ENCODE results near the gene TLK2.

The TLK2 gene

GRCh38 chr17:62653002-62653825 lies 174.6 kb downstream of the TLK2 start:
- H3K4ac ChIP-seq (ENCODE audit: low read depth, low read length): peak overlapping the region; percentile 34
- no CpG with 5 or more reads among the region's 30 CpGs for WGBS (ENCODE audit: extremely low coverage, insufficient coverage, insufficient read length)
- H4K8ac ChIP-seq (ENCODE audit: low read depth, low read length): peak overlapping the region; percentile 61

GRCh38 chr17:62653826-62654761 lies 175.5 kb downstream of the TLK2 start:
- peak overlapping the region; percentile 27 for H2BK120ac ChIP-seq (ENCODE audit: insufficient read depth, low read length, poor library complexity)
- peak overlapping the region; percentile 9 for H3K18ac ChIP-seq (ENCODE audit: low read length)
- no peak overlapping the region for H3K4ac ChIP-seq (ENCODE audit: low read depth, low read length)
- peak overlapping the region; percentile 20 for H2BK5ac ChIP-seq (ENCODE audit: low read depth, low read length, poor library complexity)
- H3K36me3 ChIP-seq (ENCODE audit: control insufficient read depth in 1 of 2, insufficient read depth in 2 of 2, low read length in 2 of 2): peaks cover 2 to 13% of the 10 kb centered on the region in 2 experiments
- no peak overlapping the region for H4K12ac ChIP-seq (ENCODE audit: low read depth, low read length)
- H3K27me3 ChIP-seq (ENCODE audit: insufficient read depth, low read length): no peaks in the 10 kb centered on the region
- no peak overlapping the region for H3K23ac ChIP-seq (ENCODE audit: low read length)
- H4K8ac ChIP-seq (ENCODE audit: low read depth, low read length): peak overlapping the region; percentile 44
- H2AFZ ChIP-seq (ENCODE audit: insufficient read depth, low read length, poor library complexity): no peak overlapping the region
- no peak overlapping the region for H3K9ac ChIP-seq (ENCODE audit: low read length)
- H3K4me1 ChIP-seq (ENCODE audit: control insufficient read depth in 1 of 2, insufficient read depth in 2 of 2, low read length in 2 of 2): peaks cover 29 to 34% of the 10 kb centered on the region in 2 experiments
- no peaks in the 10 kb centered on the region for H3K9me3 ChIP-seq (ENCODE audit: insufficient read depth, low read depth, low read length)
- peaks cover 15% of the 10 kb centered on the region for H3K79me1 ChIP-seq (ENCODE audit: low read length)
- H3K4me3 ChIP-seq (ENCODE audit: low read depth, low read length): no peak overlapping the region
- no CpG with 5 or more reads among the region's 19 CpGs for WGBS (ENCODE audit: extremely low coverage, insufficient coverage, insufficient read length)
- peak; percentile 7 to 64 for DNase-seq
- peak overlapping the region; percentile 80 for H3K4me2 ChIP-seq (ENCODE audit: low read length)
- H3K27ac ChIP-seq (ENCODE audit: low read depth, low read length): peak overlapping the region; percentile 75
- no peak overlapping the region for H2AK5ac ChIP-seq (ENCODE audit: low read length)
- H2BK12ac ChIP-seq (ENCODE audit: low read length): no peak overlapping the region
- H4K91ac ChIP-seq (ENCODE audit: low read depth, low read length): peak overlapping the region; percentile 23
- H3K14ac ChIP-seq (ENCODE audit: low read length): peak overlapping the region; percentile 8
- peaks cover 3% of the 10 kb centered on the region for H3K79me2 ChIP-seq (ENCODE audit: control insufficient read depth, insufficient read depth, low read length, poor library complexity)

More at GRCh38 chr17:62653002-62653825, 174.6 kb downstream of the TLK2 start:
- DNase-seq: peak; percentile 40 to 48
- Histone ChIP-seq H3K36me3 (ENCODE audit: control insufficient read depth in 1 of 2, insufficient read depth in 2 of 2, low read length in 2 of 2) (peaks cover 4 to 11% of the 10 kb centered on the region in 2 experiments), H4K91ac (ENCODE audit: low read depth, low read length) (peak overlapping the region; percentile 85), H4K12ac (ENCODE audit: low read depth, low read length) (peak overlapping the region; percentile 39), H3K14ac (ENCODE audit: low read length) (peak overlapping the region; percentile 45), H2AFZ (ENCODE audit: insufficient read depth, low read length, poor library complexity) (peak overlapping the region; percentile 15), H2BK5ac (ENCODE audit: low read depth, low read length, poor library complexity) (peak overlapping the region; percentile 42), H3K4me3 (ENCODE audit: low read depth, low read length) (peak overlapping the region; percentile 41), H2AK5ac (ENCODE audit: low read length) (no peak overlapping the region), H2BK12ac (ENCODE audit: low read length) (peak overlapping the region; percentile 67), H3K27me3 (ENCODE audit: insufficient read depth, low read length) (no peaks in the 10 kb centered on the region), H3K9ac (ENCODE audit: low read length) (peak overlapping the region; percentile 21), H3K23ac (ENCODE audit: low read length) (no peak overlapping the region), H3K9me3 (ENCODE audit: insufficient read depth, low read depth, low read length) (no peaks in the 10 kb centered on the region), H3K27ac (ENCODE audit: low read depth, low read length) (peak overlapping the region; percentile 75), H3K4me2 (ENCODE audit: low read length) (peak overlapping the region; percentile 80), H3K79me1 (ENCODE audit: low read length) (peaks cover 15% of the 10 kb centered on the region), H3K18ac (ENCODE audit: low read length) (peak overlapping the region; percentile 72), H3K4me1 (ENCODE audit: control insufficient read depth in 1 of 2, insufficient read depth in 2 of 2, low read length in 2 of 2) (peaks cover 29 to 34% of the 10 kb centered on the region in 2 experiments), H3K79me2 (ENCODE audit: control insufficient read depth, insufficient read depth, low read length, poor library complexity) (peaks cover 3% of the 10 kb centered on the region), H2BK120ac (ENCODE audit: insufficient read depth, low read length, poor library complexity) (peak overlapping the region; percentile 67)

- peaks cover 29 to 34% of the 10 kb centered on the region in 2 experiments for H3K4me1 ChIP-seq (ENCODE audit: control insufficient read depth in 1 of 2, insufficient read depth in 2 of 2, low read length in 2 of 2)
- H3K36me3 ChIP-seq (ENCODE audit: control insufficient read depth in 1 of 2, insufficient read depth in 2 of 2, low read length in 2 of 2): peaks cover 2 to 13% of the 10 kb centered on the region in 2 experiments
- H3K4ac ChIP-seq (ENCODE audit: low read depth, low read length): no peak overlapping the region
- H3K9me3 ChIP-seq (ENCODE audit: insufficient read depth, low read depth, low read length): no peaks in the 10 kb centered on the region
- no peaks in the 10 kb centered on the region for H3K27me3 ChIP-seq (ENCODE audit: insufficient read depth, low read length)
- H2BK120ac ChIP-seq (ENCODE audit: insufficient read depth, low read length, poor library complexity): no peak overlapping the region
- no peak overlapping the region for H2BK12ac ChIP-seq (ENCODE audit: low read length)
- WGBS (ENCODE audit: extremely low coverage, insufficient coverage, insufficient read length): no CpG with 5 or more reads among the region's 6 CpGs
- DNase-seq: peak in 1 of 2 donors; percentile 9
- H3K23ac ChIP-seq (ENCODE audit: low read length): no peak overlapping the region
- H3K4me2 ChIP-seq (ENCODE audit: low read length): no peak overlapping the region
- no peak overlapping the region for H2AFZ ChIP-seq (ENCODE audit: insufficient read depth, low read length, poor library complexity)
- no peak overlapping the region for H2AK5ac ChIP-seq (ENCODE audit: low read length)
- H4K91ac ChIP-seq (ENCODE audit: low read depth, low read length): no peak overlapping the region
- no peak overlapping the region for H3K18ac ChIP-seq (ENCODE audit: low read length)
- no peak overlapping the region for H2BK5ac ChIP-seq (ENCODE audit: low read depth, low read length, poor library complexity)
- H3K9ac ChIP-seq (ENCODE audit: low read length): no peak overlapping the region
- H3K14ac ChIP-seq (ENCODE audit: low read length): no peak overlapping the region
- H4K8ac ChIP-seq (ENCODE audit: low read depth, low read length): no peak overlapping the region
- no peak overlapping the region for H3K27ac ChIP-seq (ENCODE audit: low read depth, low read length)
- no peak overlapping the region for H4K12ac ChIP-seq (ENCODE audit: low read depth, low read length)
- peaks cover 3% of the 10 kb centered on the region for H3K79me2 ChIP-seq (ENCODE audit: control insufficient read depth, insufficient read depth, low read length, poor library complexity)
- no peak overlapping the region for H3K4me3 ChIP-seq (ENCODE audit: low read depth, low read length)
- peaks cover 15% of the 10 kb centered on the region for H3K79me1 ChIP-seq (ENCODE audit: low read length)
Measured at GRCh38 chr17:62655656-62656055, 177.0 kb downstream of the TLK2 start.

GRCh38 chr17:62656446-62656845 lies 177.8 kb downstream of the TLK2 start:
- Histone ChIP-seq H3K23ac (ENCODE audit: low read length) (no peak overlapping the region), H3K4me3 (ENCODE audit: low read depth, low read length) (no peak overlapping the region), H4K8ac (ENCODE audit: low read depth, low read length) (no peak overlapping the region), H3K27me3 (ENCODE audit: insufficient read depth, low read length) (no peaks in the 10 kb centered on the region), H2BK12ac (ENCODE audit: low read length) (no peak overlapping the region), H3K18ac (ENCODE audit: low read length) (no peak overlapping the region), H2AFZ (ENCODE audit: insufficient read depth, low read length, poor library complexity) (no peak overlapping the region), H3K4ac (ENCODE audit: low read depth, low read length) (no peak overlapping the region), H4K91ac (ENCODE audit: low read depth, low read length) (no peak overlapping the region), H3K79me1 (ENCODE audit: low read length) (peaks cover 15% of the 10 kb centered on the region), H3K79me2 (ENCODE audit: control insufficient read depth, insufficient read depth, low read length, poor library complexity) (peaks cover 3% of the 10 kb centered on the region), H2AK5ac (ENCODE audit: low read length) (no peak overlapping the region), H2BK120ac (ENCODE audit: insufficient read depth, low read length, poor library complexity) (no peak overlapping the region), H3K14ac (ENCODE audit: low read length) (no peak overlapping the region), H3K36me3 (ENCODE audit: control insufficient read depth in 1 of 2, insufficient read depth in 2 of 2, low read length in 2 of 2) (peaks cover 2 to 13% of the 10 kb centered on the region in 2 experiments), H3K4me1 (ENCODE audit: control insufficient read depth in 1 of 2, insufficient read depth in 2 of 2, low read length in 2 of 2) (peaks cover 29 to 34% of the 10 kb centered on the region in 2 experiments), H4K12ac (ENCODE audit: low read depth, low read length) (no peak overlapping the region), H2BK5ac (ENCODE audit: low read depth, low read length, poor library complexity) (no peak overlapping the region), H3K9me3 (ENCODE audit: insufficient read depth, low read depth, low read length) (no peaks in the 10 kb centered on the region), H3K27ac (ENCODE audit: low read depth, low read length) (no peak overlapping the region), H3K4me2 (ENCODE audit: low read length) (no peak overlapping the region), H3K9ac (ENCODE audit: low read length) (no peak overlapping the region)
- no peak for DNase-seq
- no CpG with 5 or more reads among the region's 1 CpG for WGBS (ENCODE audit: extremely low coverage, insufficient coverage, insufficient read length)

All from trophoblast cell (in vitro differentiated cells and primary cell).